Measurements from ENCODE around the gene FOXP4.

DNA sequence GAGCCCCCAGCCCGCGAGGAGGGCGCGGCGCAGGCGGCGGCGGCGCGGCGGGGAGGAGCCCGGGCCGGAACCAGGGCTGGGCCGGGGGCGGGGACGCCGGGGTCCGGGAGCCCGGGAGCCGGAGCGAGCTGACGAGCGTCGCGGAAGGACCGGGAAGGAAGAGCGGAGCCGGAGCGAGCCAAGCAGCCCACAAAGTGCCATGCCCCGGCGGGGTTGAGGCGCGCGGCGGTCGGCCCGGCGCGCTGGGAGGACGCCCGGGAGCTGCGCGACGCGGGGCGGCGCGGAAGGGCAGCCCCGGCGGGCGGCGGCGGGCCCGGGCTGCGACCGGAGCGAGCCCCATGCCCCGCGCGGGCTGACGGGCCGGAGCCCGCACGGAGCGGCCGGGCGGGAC, 289 bp downstream of the FOXP4 start:
- no peak for TF ChIP-seq POLR2A (IDR thresholded peaks at IDR 0.05; ENCODE audit: low read depth, low read length)
- no peak for TF ChIP-seq TAF1 (IDR thresholded peaks at IDR 0.05; ENCODE audit: borderline replicate concordance, low read depth, low read length)
